ENCODE measurements around the gene PPP6R1.

DNA sequence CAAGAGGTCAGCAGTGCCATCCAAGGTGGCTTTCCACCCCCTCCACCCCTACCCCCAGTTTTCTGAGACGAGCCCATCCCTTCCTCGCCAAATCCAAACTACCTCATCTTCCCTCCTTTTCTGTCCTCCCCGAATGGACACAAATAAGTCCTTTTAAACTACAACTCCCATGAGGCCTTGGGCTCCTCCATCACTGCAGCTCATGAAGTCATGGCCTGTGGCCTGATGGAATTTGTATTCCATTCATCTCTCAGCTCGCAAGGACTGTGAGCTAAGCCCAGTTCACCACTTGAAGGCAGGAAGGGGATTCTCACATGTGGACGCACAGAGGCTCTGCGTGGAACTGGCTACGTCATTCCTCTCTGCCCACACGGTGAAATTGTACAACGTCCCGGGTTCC lies 62.0 kb downstream of the PPP6R1 start:
- TF ChIP-seq FOXJ3 (CRISPR knock-in tag; IDR thresholded peaks at IDR 0.05) (no peak), EP300 (IDR thresholded peaks at IDR 0.05; ENCODE audit: borderline replicate concordance in 1 of 2, low read depth in 1 of 2, low read length in 1 of 2) (no peak), MXI1 (IDR thresholded peaks at IDR 0.05; ENCODE audit: low read depth, low read length) (no peak), MEF2A (IDR thresholded peaks at IDR 0.05; ENCODE audit: borderline replicate concordance, low read depth) (no peak), YY1 (IDR thresholded peaks at IDR 0.05; ENCODE audit: low read depth) (no peak), RAD21 (IDR thresholded peaks at IDR 0.05; ENCODE audit: low read length) (no peak)
- TF ChIP-seq, protein P1, sequence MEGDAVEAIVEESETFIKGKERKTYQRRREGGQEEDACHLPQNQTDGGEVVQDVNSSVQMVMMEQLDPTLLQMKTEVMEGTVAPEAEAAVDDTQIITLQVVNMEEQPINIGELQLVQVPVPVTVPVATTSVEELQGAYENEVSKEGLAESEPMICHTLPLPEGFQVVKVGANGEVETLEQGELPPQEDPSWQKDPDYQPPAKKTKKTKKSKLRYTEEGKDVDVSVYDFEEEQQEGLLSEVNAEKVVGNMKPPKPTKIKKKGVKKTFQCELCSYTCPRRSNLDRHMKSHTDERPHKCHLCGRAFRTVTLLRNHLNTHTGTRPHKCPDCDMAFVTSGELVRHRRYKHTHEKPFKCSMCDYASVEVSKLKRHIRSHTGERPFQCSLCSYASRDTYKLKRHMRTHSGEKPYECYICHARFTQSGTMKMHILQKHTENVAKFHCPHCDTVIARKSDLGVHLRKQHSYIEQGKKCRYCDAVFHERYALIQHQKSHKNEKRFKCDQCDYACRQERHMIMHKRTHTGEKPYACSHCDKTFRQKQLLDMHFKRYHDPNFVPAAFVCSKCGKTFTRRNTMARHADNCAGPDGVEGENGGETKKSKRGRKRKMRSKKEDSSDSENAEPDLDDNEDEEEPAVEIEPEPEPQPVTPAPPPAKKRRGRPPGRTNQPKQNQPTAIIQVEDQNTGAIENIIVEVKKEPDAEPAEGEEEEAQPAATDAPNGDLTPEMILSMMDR (IDR thresholded peaks at IDR 0.05) = no peak

Measured in SK-N-SH (cell line).